IMR-90 (cell line): ENCODE results near the gene NYAP1.
"Not testable (repeated sequence)": the region's sequence is repeated elsewhere in the genome, so short reads cannot be mapped to it uniquely, and the experiment has no call there.

ENCODE experiments used
- CTCF ChIP-seq: conservative IDR thresholded peaks from 2 replicates; pipeline ENCODE4 v1.5.1; 2012; ENCODE audit warnings: mild to moderate bottlenecking, low read depth, low read length, improper control_type of control experiment
- ELK1 ChIP-seq: fragments of 150-350 bp; IDR thresholded peaks from 2 replicates; pipeline ENCODE4 v1.6.1; 2016; ENCODE audit warnings: low read depth, mild to moderate bottlenecking, low read length, moderate library complexity, borderline replicate concordance
- FOS ChIP-seq: fragments of 150-350 bp; IDR thresholded peaks from 2 replicates; pipeline ENCODE4 v1.6.1; 2016; ENCODE audit warnings: low read depth, low read length
- MAZ ChIP-seq: IDR thresholded peaks from 2 replicates; pipeline ENCODE4 v1.6.1; 2012; ENCODE audit warnings: low read depth, mild to moderate bottlenecking, low read length, improper control_type of control experiment, moderate library complexity, borderline replicate concordance
- POLR2A ChIP-seq: IDR thresholded peaks from 2 replicates; pipeline ENCODE4 v1.6.1; 2012; ENCODE audit warnings: mild to moderate bottlenecking, low read depth, low read length
- RAD21 ChIP-seq: IDR thresholded peaks from 2 replicates; pipeline ENCODE4 v1.6.1; 2012; ENCODE audit warnings: low read length, improper control_type of control experiment
- RFX5 ChIP-seq: IDR thresholded peaks from 2 replicates; pipeline ENCODE4 v1.8.0; 2012; ENCODE audit warnings: low read depth, mild to moderate bottlenecking, low read length, moderate library complexity
- SMC3 ChIP-seq: fragments of 150-350 bp; IDR thresholded peaks from 2 replicates; pipeline ENCODE4 v1.6.1; 2016; ENCODE audit warnings: low read depth, mild to moderate bottlenecking, antibody characterized with exemption, low read length, moderate library complexity
- USF2 ChIP-seq: fragments of 150-350 bp; IDR thresholded peaks from 2 replicates; pipeline ENCODE4 v1.6.1; 2017; ENCODE audit warnings: mild to moderate bottlenecking, antibody characterized with exemption, low read length, low read depth

DNA sequence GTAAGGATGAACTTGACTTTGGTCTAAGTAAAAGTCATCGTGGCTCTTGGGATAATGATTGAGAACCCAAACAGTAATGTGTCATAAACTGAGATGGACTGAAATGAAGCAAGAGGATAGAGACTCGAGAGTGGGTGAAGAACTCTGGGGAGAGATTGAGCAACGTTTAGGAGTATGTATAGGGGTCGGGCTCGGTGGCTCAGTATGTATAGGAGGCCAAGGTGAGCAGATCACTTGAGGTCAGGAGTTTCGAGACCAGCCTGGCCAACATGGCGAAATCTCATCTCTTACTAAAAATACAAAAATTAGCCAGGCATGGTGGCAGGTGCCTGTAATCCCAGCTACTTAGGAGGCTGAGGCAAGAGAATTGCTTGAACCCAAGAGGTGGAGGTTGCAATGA lies 57.6 kb downstream of the NYAP1 start:
- not testable (repeated sequence) for TF ChIP-seq CTCF, POLR2A, USF2, RAD21, SMC3, RFX5, ELK1, FOS, MAZ
